BLaER1 treated with 17β-estradiol and CSF1 and Interleukin-3, amounts not matched to agents 10 nM and 100 nM (cell line): Measurements from ENCODE around the gene SERPINE2.

Source experiments
- H3K27ac ChIP-seq, 11 experiments: shearing (Covaris generic); formaldehyde crosslinking; 2 replicates each; pipeline ENCODE4 v1.8.1; 2022
- H3K27me3 ChIP-seq, 11 experiments: shearing (Covaris generic); formaldehyde crosslinking; 2 replicates each; pipeline ENCODE4 v1.8.1; 2022
- H3K36me3 ChIP-seq, 11 experiments: shearing (Covaris generic); formaldehyde crosslinking; 2 replicates each; pipeline ENCODE4 v1.8.1; 2022
- H3K4me1 ChIP-seq, 10 experiments: shearing (Covaris generic); formaldehyde crosslinking; 2 replicates each; pipeline ENCODE4 v1.8.1; 2022
- H3K4me2 ChIP-seq, 11 experiments: shearing (Covaris generic); formaldehyde crosslinking; 2 replicates each; pipeline ENCODE4 v1.8.1; 2022
- H3K4me3 ChIP-seq, 10 experiments: shearing (Covaris generic); formaldehyde crosslinking; 2 replicates each; pipeline ENCODE4 v1.8.1; 2022
- H3K9ac ChIP-seq, 11 experiments: shearing (Covaris generic); formaldehyde crosslinking; 2 replicates each; pipeline ENCODE4 v1.8.1; 2022
- H3K9me3 ChIP-seq, 11 experiments: shearing (Covaris generic); formaldehyde crosslinking; replicated peaks in 1 of 11; 2 replicates each; pipeline ENCODE4 v1.8.1; 2022
- H4K20me1 ChIP-seq, 11 experiments: shearing (Covaris generic); formaldehyde crosslinking; 2 replicates each; pipeline ENCODE4 v1.8.1; 2022
- Cebpa-rat ChIP-seq, 11 experiments: shearing (Covaris generic); IDR thresholded peaks; 2 replicates each; pipeline ENCODE4 v1.8.1; 2022

The SERPINE2 gene

GRCh38 chr2:224055101-224055500 lies 16.0 kb upstream of the SERPINE2 start:
- peaks cover 0 to 27% (median 0%) of the 10 kb centered on the region in 11 experiments; a peak in 5 of 22 replicates for H3K9me3 ChIP-seq

GRCh38 chr2:224046752-224047151 lies 7.7 kb upstream of the SERPINE2 start:
- Histone ChIP-seq H3K4me2 (no peak overlapping the region), H3K9me3 (no peaks in the 10 kb centered on the region), H3K4me1 (no peaks in the 10 kb centered on the region; a peak in 1 of 20 replicates), H3K9ac (no peak overlapping the region), H3K27me3 (no peaks in the 10 kb centered on the region), H4K20me1 (no peaks in the 10 kb centered on the region), H3K36me3 (no peaks in the 10 kb centered on the region), H3K4me3 (no peak overlapping the region), H3K27ac (no peak overlapping the region)
- TF ChIP-seq Cebpa-rat (IDR thresholded peaks at IDR 0.05): no peak

More at GRCh38 chr2:224055101-224055500, 16.0 kb upstream of the SERPINE2 start:
- Histone ChIP-seq H3K27me3 (no peaks in the 10 kb centered on the region), H3K36me3 (no peaks in the 10 kb centered on the region), H3K4me3 (no peak overlapping the region), H4K20me1 (no peaks in the 10 kb centered on the region), H3K27ac (no peak overlapping the region), H3K4me1 (no peaks in the 10 kb centered on the region), H3K4me2 (no peak overlapping the region), H3K9ac (no peak overlapping the region)
- no peak for TF ChIP-seq Cebpa-rat (IDR thresholded peaks at IDR 0.05)

GRCh38 chr2:224042191-224042696 lies 3.2 kb upstream of the SERPINE2 start:
- Histone ChIP-seq H3K9me3 (no peaks in the 10 kb centered on the region), H3K27me3 (peaks cover 0 to 30% (median 0%) of the 10 kb centered on the region in 11 experiments; a peak in 5 of 22 replicates), H3K4me3 (no peak overlapping the region), H3K27ac (no peak overlapping the region), H4K20me1 (peaks cover 0 to 14% (median 5%) of the 10 kb centered on the region in 11 experiments; a peak in 7 of 22 replicates), H3K4me2 (no peak overlapping the region), H3K4me1 (peaks cover 0 to 18% (median 13%) of the 10 kb centered on the region in 10 experiments; a peak in 18 of 20 replicates), H3K9ac (no peak overlapping the region), H3K36me3 (no peaks in the 10 kb centered on the region)
- peak in 6 of 11 experiments; percentile 9 to 87 (median 34); a peak in 6 of 22 replicates for TF ChIP-seq Cebpa-rat (IDR thresholded peaks at IDR 0.05)

GRCh38 chr2:224041554-224041953 lies 2.5 kb upstream of the SERPINE2 start:
- no peak overlapping the region for H3K9ac ChIP-seq
- H4K20me1 ChIP-seq: peaks cover 0 to 20% (median 7%) of the 10 kb centered on the region in 11 experiments; a peak in 7 of 22 replicates
- no peak overlapping the region for H3K4me2 ChIP-seq
- H3K9me3 ChIP-seq: no peaks in the 10 kb centered on the region
- H3K4me3 ChIP-seq: no peak overlapping the region
- peaks cover 0 to 33% (median 0%) of the 10 kb centered on the region in 11 experiments; a peak in 5 of 22 replicates for H3K27me3 ChIP-seq
- no peak for TF ChIP-seq Cebpa-rat (IDR thresholded peaks at IDR 0.05)
- H3K4me1 ChIP-seq: peaks cover 0 to 20% (median 17%) of the 10 kb centered on the region in 10 experiments; a peak in 18 of 20 replicates
- no peak overlapping the region for H3K27ac ChIP-seq
- no peaks in the 10 kb centered on the region for H3K36me3 ChIP-seq

- no peak for TF ChIP-seq Cebpa-rat (IDR thresholded peaks at IDR 0.05)
Measured at GRCh38 chr2:224040753-224041152, 1.7 kb upstream of the SERPINE2 start.

GRCh38 chr2:224039770-224040440 lies 819 bp upstream of the SERPINE2 start:
- Histone ChIP-seq H3K9ac (peak overlapping the region in 9 of 11 experiments; percentile 70 to 90 (median 84); a peak in 18 of 22 replicates), H3K4me3 (peak overlapping the region; percentile 70 to 94 (median 86))

More at GRCh38 chr2:224040753-224041152, 1.7 kb upstream of the SERPINE2 start:
- Histone ChIP-seq H3K9me3 (no peaks in the 10 kb centered on the region), H3K4me1 (peaks cover 0 to 20% (median 17%) of the 10 kb centered on the region in 10 experiments; a peak in 18 of 20 replicates), H3K27ac (no peak overlapping the region), H3K4me2 (no peak overlapping the region), H3K27me3 (peaks cover 0 to 33% (median 0%) of the 10 kb centered on the region in 11 experiments; a peak in 5 of 22 replicates), H3K9ac (no peak overlapping the region), H3K36me3 (no peaks in the 10 kb centered on the region; a peak in 1 of 22 replicates), H4K20me1 (peaks cover 0 to 25% (median 7%) of the 10 kb centered on the region in 11 experiments; a peak in 7 of 22 replicates), H3K4me3 (no peak overlapping the region)

GRCh38 chr2:224038830-224039079 lies 331 bp downstream of the SERPINE2 start:
- H3K4me3 ChIP-seq: peak overlapping the region; percentile 70 to 94 (median 86)
- TF ChIP-seq Cebpa-rat (IDR thresholded peaks at IDR 0.05): no peak
- peak overlapping the region in 9 of 11 experiments; percentile 57 to 84 (median 79); a peak in 18 of 22 replicates for H3K27ac ChIP-seq
- H3K36me3 ChIP-seq: no peaks in the 10 kb centered on the region; a peak in 1 of 22 replicates
- peaks cover 0 to 28% (median 22%) of the 10 kb centered on the region in 10 experiments; a peak in 18 of 20 replicates for H3K4me1 ChIP-seq
- H3K4me2 ChIP-seq: peak overlapping the region; percentile 88 to 99 (median 95)
- no peaks in the 10 kb centered on the region for H3K9me3 ChIP-seq
- peaks cover 0 to 39% (median 7%) of the 10 kb centered on the region in 11 experiments; a peak in 8 of 22 replicates for H4K20me1 ChIP-seq
- peak overlapping the region; percentile 68 to 90 (median 83) for H3K9ac ChIP-seq
- peaks cover 0 to 33% (median 0%) of the 10 kb centered on the region in 11 experiments; a peak in 5 of 22 replicates for H3K27me3 ChIP-seq

More at GRCh38 chr2:224039770-224040440, 819 bp upstream of the SERPINE2 start:
- H4K20me1 ChIP-seq: peaks cover 0 to 28% (median 7%) of the 10 kb centered on the region in 11 experiments; a peak in 7 of 22 replicates
- peak overlapping the region; percentile 75 to 99 (median 91) for H3K4me2 ChIP-seq
- H3K4me1 ChIP-seq: peaks cover 0 to 20% (median 17%) of the 10 kb centered on the region in 10 experiments; a peak in 18 of 20 replicates
- H3K36me3 ChIP-seq: no peaks in the 10 kb centered on the region; a peak in 1 of 22 replicates
- H3K27me3 ChIP-seq: peaks cover 0 to 33% (median 0%) of the 10 kb centered on the region in 11 experiments; a peak in 5 of 22 replicates
- no peaks in the 10 kb centered on the region for H3K9me3 ChIP-seq
- no peak for TF ChIP-seq Cebpa-rat (IDR thresholded peaks at IDR 0.05)
- peak overlapping the region in 9 of 11 experiments; percentile 17 to 84 (median 79); a peak in 13 of 22 replicates for H3K27ac ChIP-seq

- H4K20me1 ChIP-seq: peaks cover 0 to 39% (median 7%) of the 10 kb centered on the region in 11 experiments; a peak in 8 of 22 replicates
- no peaks in the 10 kb centered on the region; a peak in 1 of 22 replicates for H3K36me3 ChIP-seq
- H3K27me3 ChIP-seq: peaks cover 0 to 33% (median 0%) of the 10 kb centered on the region in 11 experiments; a peak in 5 of 22 replicates
- peaks cover 0 to 32% (median 25%) of the 10 kb centered on the region in 10 experiments; a peak in 18 of 20 replicates for H3K4me1 ChIP-seq
- H3K4me2 ChIP-seq: peak overlapping the region; percentile 88 to 99 (median 95)
- H3K9me3 ChIP-seq: no peaks in the 10 kb centered on the region
- H3K9ac ChIP-seq: peak overlapping the region; percentile 68 to 90 (median 83)
- no peak for TF ChIP-seq Cebpa-rat (IDR thresholded peaks at IDR 0.05)
- H3K27ac ChIP-seq: peak overlapping the region in 9 of 11 experiments; percentile 57 to 84 (median 79); a peak in 18 of 22 replicates
- H3K4me3 ChIP-seq: peak overlapping the region; percentile 70 to 94 (median 86)
Measured at GRCh38 chr2:224038049-224038829, 847 bp downstream of the SERPINE2 start.
